ENCODE measurements around the gene KRT38.

- TF ChIP-seq POLR2A (IDR thresholded peaks at IDR 0.05): no peak
- TF ChIP-seq CTCF (IDR thresholded peaks at IDR 0.05): no peak
Measured at GRCh38 chr17:41457676-41458075, 16.9 kb upstream of the KRT38 start.

Measured in ovary (tissue), 3 donors.